K562 (cell line): ENCODE results near the gene RNF112. TPM values are rescaled to one million over a fixed set of nuclear protein-coding genes. Genes with fewer than 3 reads are reported as not detected.

ENCODE experiments used
- BCOR ChIP-seq: fragments of 450-650 bp; IDR thresholded peaks from 2 replicates; pipeline ENCODE4 v1.6.1; 2016
- GATAD2A ChIP-seq: fragments of 450-650 bp; IDR thresholded peaks from 2 replicates; pipeline ENCODE4 v1.6.1; 2017
- NCOR1 ChIP-seq: fragments of 450-650 bp; IDR thresholded peaks from 2 replicates; pipeline ENCODE4 v1.6.1; 2016; ENCODE audit warnings: mild to moderate bottlenecking, moderate library complexity
- NFIC ChIP-seq: fragments of 450-650 bp; IDR thresholded peaks from 2 replicates; pipeline ENCODE4 v1.6.1; 2017; ENCODE audit warnings: mild to moderate bottlenecking, inconsistent platforms
- NKRF ChIP-seq: fragments of 450-650 bp; IDR thresholded peaks from 2 replicates; pipeline ENCODE4 v1.6.1; 2016; ENCODE audit warnings: borderline replicate concordance
- NONO ChIP-seq, 2 experiments: fragments of 200-400 bp in 1 of 2; fragments of 450-650 bp in 1 of 2; formaldehyde crosslinking in 1 of 2; IDR thresholded peaks; 2 replicates each; pipeline ENCODE4 v1.6.1; 2017; ENCODE audit warnings: low read depth in 2 of 2, mild to moderate bottlenecking in 2 of 2, moderate library complexity in 2 of 2, low read length in 1 of 2
- PRDM10 ChIP-seq: fragments of 450-650 bp; IDR thresholded peaks from 2 replicates; pipeline ENCODE4 v1.6.1; 2018; ENCODE audit not compliant: partially characterized antibody
- STAG1 ChIP-seq: sonication (generic); formaldehyde crosslinking; IDR thresholded peaks from 2 replicates; pipeline ENCODE4 v1.5.0; 2020; ENCODE audit warnings: missing genetic modification reagents, borderline replicate concordance
- ZFP36 ChIP-seq: fragments of 150-350 bp; IDR thresholded peaks from 2 replicates; pipeline ENCODE4 v1.6.1; 2018; ENCODE audit warnings: low read length, low read depth; ENCODE audit not compliant: partially characterized antibody
- ZSCAN32 ChIP-seq: fragments of 450-650 bp; formaldehyde crosslinking; IDR thresholded peaks from 2 replicates; pipeline ENCODE4 v1.4.0; 2020; ENCODE audit warnings: mild to moderate bottlenecking, moderate library complexity
- polyA plus RNA-seq, 8 experiments: library from polyadenylated mRNA; depleted of rRNA in 4 of 8; stranded (reverse) in 5 of 8; unstranded in 3 of 8; fragments of >200 nt; fragmentation: Nextera tagmentation in 2 of 8; fragmentation: Illumina TruSeq in 1 of 8; extraction: Ambion mirVana in 2 of 8; extraction: Trizol in 1 of 8; gene quantifications; 2 replicates each; pipeline versions ENCODE4 v1.2.1 to v1.2.3, GENCODE V29; 2011 to 2014; ENCODE audit warnings: inconsistent platforms in 1 of 8, missing spikeins in 1 of 8
- total RNA-seq, 7 experiments: library from RNA; depleted of rRNA in 6 of 7; stranded (reverse); fragments of >200 nt in 6 of 7; fragmentation: Illumina TruSeq in 2 of 7; extraction: Trizol in 2 of 7; gene quantifications; 2 replicates each; pipeline versions ENCODE4 v1.2.1 to v1.2.3, GENCODE V29; 2011 to 2021; ENCODE audit warnings: low replicate concordance in 1 of 7
- TF ChIP-seq, protein P1 (sequence below): fragments of 250-450 bp; sonication (Bioruptor Pico); IDR thresholded peaks from 2 replicates; pipeline ENCODE4 v1.8.0; 2022; ENCODE audit warnings: moderate library complexity, mild to moderate bottlenecking, inconsistent platforms
- TF ChIP-seq, protein P2 (sequence below): fragments of 250-450 bp; sonication (Bioruptor Pico); IDR thresholded peaks from 2 replicates; pipeline ENCODE4 v1.8.0; 2021; ENCODE audit warnings: mild to moderate bottlenecking, moderate library complexity

The RNF112 gene
- total and polyA plus RNA-seq, 9 of the 15 experiments (the other 6 are each of a cell fraction or from before 2014, with no cell fraction given): 0.05 TPM; not detected in 8

DNA sequence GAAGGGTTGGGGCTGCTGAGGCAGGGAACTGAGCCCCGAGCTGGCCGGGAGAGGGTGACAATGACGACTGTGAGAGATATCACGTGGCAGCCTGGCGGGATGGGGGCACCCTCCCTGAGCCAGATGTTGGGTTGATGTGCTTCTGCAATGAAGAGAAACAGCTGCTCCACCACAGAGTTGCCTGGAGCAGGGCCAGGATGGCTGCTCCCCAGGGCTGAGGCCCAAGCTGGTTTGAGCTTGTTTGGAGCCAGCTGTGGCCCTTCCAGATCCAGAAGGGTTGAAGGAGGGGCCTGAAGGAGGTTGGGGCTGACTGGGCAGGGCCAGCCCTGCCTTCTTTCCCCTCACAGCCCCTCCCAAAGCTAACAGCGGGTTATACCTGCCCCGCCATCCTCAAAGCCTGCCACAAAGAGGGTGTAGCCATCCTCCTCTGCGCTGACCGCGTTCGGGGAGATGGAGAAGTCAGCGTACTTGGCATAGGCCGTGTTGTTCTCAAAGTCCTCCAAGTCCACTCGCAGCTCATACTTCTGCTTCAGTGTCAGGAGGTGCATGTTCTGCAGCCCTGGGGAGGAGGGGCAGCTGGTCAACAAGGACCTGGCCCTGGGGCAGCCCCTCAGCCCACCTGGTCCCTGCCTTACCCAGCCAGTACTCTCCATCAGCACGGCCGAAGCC is 26.2 kb upstream of the RNF112 start (continued):
- TF ChIP-seq ZFP36 (no peak), ZSCAN32 (CRISPR knock-in tag) (no peak), BCOR (no peak; the same call in 1 of the 2 replicates), NONO (IDR thresholded peaks at IDR 0.05; ENCODE audit: low read depth in 2 of 2, low read length in 1 of 2) (no peak), PRDM10 (no peak), NCOR1 (no peak), NFIC (peak; percentile 69), GATAD2A (no peak), STAG1 (CRISPR knock-in tag) (no peak), NKRF (no peak)
- TF ChIP-seq, protein P1, sequence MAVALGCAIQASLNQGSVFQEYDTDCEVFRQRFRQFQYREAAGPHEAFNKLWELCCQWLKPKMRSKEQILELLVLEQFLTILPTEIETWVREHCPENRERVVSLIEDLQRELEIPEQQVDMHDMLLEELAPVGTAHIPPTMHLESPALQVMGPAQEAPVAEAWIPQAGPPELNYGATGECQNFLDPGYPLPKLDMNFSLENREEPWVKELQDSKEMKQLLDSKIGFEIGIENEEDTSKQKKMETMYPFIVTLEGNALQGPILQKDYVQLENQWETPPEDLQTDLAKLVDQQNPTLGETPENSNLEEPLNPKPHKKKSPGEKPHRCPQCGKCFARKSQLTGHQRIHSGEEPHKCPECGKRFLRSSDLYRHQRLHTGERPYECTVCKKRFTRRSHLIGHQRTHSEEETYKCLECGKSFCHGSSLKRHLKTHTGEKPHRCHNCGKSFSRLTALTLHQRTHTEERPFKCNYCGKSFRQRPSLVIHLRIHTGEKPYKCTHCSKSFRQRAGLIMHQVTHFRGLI (CRISPR knock-in tag): no peak
- TF ChIP-seq, protein P2, sequence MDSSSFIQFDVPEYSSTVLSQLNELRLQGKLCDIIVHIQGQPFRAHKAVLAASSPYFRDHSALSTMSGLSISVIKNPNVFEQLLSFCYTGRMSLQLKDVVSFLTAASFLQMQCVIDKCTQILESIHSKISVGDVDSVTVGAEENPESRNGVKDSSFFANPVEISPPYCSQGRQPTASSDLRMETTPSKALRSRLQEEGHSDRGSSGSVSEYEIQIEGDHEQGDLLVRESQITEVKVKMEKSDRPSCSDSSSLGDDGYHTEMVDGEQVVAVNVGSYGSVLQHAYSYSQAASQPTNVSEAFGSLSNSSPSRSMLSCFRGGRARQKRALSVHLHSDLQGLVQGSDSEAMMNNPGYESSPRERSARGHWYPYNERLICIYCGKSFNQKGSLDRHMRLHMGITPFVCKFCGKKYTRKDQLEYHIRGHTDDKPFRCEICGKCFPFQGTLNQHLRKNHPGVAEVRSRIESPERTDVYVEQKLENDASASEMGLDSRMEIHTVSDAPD (CRISPR knock-in tag): no peak
